Cardiac fibroblast (primary cell): Measurements from ENCODE around the gene CPNE5.

ENCODE experiments used
- DNase-seq, 2 donors: peaks; one replicate each; pipeline versions ENCODE4 v3.0.0 to v3.0.0-alpha.2; 2010; ENCODE audit warnings: low read depth in 2 of 2
- H3K4me3 ChIP-seq, 2 donors: replicated peaks in 1 of 2; 1 replicate in 1 of 2; 2 replicates in 1 of 2; pipeline ENCODE4 v1.5.1; 2011; ENCODE audit warnings: low read depth in 2 of 2, low read length in 2 of 2, mild to moderate bottlenecking in 2 of 2, moderate library complexity in 1 of 2
- TF ChIP-seq, protein P1 (sequence below): IDR thresholded peaks from one replicate; pipeline ENCODE4 v1.5.1; 2011; ENCODE audit warnings: low read depth, mild to moderate bottlenecking, low read length, inconsistent platforms

The CPNE5 gene

DNA sequence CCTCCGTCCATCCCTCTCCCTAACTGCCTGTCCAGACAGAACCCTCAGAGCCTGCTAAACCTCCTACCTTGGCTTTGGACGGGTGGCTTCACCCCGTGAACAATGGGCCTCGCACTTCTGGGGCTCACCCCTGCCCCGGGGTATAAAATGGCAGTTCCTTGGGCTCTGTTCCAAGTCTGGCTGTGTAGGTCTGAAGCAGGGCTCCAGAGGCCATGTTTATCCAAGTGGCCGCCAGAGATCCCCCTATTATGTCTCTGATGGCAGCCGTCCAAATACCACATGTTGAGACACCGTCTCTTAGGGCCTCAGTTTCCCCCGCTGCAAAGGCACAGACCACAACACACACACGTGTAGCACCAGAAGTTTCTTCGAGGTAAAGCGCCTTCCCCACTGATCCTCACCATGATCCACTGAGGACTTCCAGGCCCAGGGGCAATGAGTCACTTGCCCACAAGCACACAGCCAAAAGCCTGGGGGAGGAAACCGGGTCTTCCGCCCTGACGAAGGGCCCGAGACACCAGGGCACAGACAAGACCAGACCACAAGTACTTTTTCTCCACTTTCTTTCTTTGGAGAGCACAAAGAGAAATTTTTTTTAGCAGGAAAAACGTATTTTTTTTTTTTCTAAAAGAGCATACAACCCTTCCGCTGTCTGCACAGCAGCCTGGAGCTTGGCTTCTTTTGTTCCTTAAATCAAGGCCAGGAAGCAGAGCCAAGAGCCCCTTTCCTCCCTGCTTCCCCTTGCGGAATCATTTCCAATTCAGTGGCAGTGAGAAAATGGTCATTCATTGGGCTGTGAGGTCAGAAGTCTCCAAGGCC is 11.8 kb downstream of the CPNE5 start:
- H3K4me3 ChIP-seq = no peak overlapping the region
- TF ChIP-seq, protein P1, sequence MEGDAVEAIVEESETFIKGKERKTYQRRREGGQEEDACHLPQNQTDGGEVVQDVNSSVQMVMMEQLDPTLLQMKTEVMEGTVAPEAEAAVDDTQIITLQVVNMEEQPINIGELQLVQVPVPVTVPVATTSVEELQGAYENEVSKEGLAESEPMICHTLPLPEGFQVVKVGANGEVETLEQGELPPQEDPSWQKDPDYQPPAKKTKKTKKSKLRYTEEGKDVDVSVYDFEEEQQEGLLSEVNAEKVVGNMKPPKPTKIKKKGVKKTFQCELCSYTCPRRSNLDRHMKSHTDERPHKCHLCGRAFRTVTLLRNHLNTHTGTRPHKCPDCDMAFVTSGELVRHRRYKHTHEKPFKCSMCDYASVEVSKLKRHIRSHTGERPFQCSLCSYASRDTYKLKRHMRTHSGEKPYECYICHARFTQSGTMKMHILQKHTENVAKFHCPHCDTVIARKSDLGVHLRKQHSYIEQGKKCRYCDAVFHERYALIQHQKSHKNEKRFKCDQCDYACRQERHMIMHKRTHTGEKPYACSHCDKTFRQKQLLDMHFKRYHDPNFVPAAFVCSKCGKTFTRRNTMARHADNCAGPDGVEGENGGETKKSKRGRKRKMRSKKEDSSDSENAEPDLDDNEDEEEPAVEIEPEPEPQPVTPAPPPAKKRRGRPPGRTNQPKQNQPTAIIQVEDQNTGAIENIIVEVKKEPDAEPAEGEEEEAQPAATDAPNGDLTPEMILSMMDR = no peak
- DNase-seq = peak; percentile 89 to 92

DNA sequence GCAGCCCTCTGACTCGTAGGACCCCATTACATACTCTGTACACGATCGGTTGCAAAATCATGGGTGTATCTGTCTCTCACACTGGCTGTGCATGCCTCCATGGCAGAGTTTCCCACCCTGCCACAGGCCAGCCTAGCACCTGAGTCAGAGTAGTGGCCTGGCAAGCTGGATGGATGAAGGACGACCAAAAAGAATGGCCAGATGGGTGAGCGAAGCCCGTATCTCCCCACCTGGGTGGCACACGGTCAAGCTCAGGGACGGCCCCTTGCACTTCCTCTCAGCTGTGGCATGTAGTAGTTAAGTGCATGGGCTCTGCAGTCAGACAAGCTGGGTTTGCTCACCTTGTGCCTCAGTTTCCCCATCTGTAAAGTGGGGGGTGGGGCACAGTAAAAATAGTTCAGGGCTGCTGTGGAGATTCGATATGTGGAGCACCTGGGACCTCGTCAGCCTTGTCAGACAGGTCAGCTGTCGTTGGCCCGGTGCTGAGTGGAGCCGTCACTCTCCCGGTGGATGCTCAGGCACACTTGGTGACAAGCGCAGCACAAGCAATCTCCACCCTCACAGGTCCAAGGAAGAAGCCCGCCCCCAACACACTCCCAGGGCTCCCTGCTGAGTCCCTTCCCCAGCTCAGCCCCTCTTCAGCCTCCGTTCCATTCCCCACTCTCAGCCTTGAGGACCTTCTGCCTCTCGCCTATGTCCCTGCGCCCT is 12.6 kb downstream of the CPNE5 start:
- no peak for DNase-seq
- H3K4me3 ChIP-seq = no peak overlapping the region
- TF ChIP-seq, protein P1 = no peak

DNA sequence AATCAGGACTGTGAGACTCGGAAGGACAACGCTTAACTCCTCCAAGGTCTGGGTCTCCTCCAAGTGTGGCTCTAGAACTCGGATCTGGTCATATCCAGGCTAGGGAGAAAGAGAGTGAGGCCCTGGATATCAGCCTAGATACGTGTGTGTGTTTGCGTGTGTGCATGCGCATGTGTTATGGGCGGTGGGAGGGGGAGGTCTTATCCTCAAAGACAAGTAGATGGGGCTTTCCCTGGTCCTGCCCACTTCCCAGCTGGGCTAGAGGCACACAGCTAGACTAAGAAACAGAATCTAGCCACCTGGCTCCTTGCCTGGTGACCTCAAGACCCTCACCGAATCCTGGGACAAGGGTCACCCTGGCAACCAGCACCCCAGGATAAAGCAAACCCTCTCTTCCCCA is 13.2 kb downstream of the CPNE5 start:
- TF ChIP-seq, protein P1 = no peak
- DNase-seq = no peak
- H3K4me3 ChIP-seq = no peak overlapping the region

DNA sequence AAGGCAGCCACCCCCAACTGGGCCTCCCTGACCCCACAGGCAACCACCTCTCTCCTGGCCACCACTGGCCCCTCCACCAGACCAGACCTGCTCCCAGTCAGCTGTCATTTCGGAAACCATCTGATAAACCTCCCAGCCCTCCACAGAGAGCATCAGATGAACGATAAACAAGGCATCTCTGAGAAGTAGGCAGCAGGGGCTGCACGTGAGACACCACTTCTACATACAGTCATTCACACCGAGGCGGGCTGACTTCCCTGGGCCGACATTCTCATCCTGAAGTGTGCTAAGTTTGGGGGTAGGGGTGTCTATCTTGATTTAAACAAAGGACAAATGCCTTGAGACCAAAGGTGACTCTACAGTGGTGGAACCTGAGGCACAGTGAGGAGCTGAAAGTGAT is 13.8 kb downstream of the CPNE5 start:
- H3K4me3 ChIP-seq = no peak overlapping the region
- TF ChIP-seq, protein P1 = no peak
- DNase-seq = no peak

DNA sequence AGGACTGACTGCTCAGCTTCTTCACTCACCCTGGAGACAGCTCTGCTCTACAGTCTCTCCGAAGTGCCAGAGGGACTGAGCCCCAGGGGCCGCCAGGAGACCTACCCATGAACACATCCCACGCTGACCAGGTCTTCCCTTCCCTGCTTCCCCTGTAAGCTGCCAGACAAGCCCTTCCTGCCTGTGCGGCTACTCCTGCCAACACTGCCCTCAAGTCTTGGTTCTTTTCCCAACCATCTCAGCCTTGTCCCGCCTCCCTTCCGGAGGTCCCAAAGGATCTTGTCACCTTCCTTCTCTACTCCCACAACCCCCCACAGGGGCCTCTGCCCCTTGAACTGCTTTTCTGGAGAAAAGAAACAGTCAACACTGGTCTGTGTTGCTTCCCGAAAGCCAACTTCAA is 15.0 kb downstream of the CPNE5 start:
- TF ChIP-seq, protein P1 = no peak
- peak in 1 of 2 donors; percentile 51 for DNase-seq
- H3K4me3 ChIP-seq = no peak overlapping the region

DNA sequence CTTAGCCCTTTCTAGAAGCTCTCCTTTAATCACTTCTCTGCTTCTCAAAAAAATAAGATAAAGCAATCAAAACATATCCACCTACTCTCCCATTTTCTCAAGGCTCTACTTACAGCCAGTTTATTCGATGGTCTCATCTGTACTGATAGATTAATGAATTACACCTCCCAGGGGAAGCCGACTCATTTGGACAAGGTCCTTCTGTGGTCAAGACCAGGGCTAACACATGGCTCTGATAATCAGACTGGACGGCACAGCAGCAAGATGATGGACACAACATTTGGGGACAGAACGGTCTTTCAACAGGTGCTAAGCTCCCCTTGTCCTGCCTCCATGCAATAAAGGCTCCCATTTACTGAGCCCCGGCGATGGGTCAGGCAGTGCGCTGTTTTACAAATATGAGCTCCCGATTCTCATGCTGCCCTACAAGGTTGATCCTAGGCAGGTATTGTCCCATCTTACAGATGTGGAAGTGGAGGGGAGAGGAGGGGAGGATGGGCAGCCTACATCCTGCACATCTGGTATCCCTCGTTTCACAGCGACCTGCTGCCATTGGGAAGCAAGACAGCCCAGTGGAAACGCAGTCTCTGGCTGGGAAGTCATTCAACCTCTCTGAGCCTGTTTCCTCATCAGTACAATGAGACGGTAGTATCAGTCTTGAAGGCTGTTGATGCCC is 15.7 kb downstream of the CPNE5 start:
- DNase-seq = no peak
- TF ChIP-seq, protein P1 = no peak
- no peak overlapping the region for H3K4me3 ChIP-seq
